ENCODE measurements around the gene AP3B1. TPM values are rescaled to one million over a fixed set of nuclear protein-coding genes. Genes with fewer than 3 reads are reported as not detected.

Gene AP3B1
- total RNA-seq, 1 donor from 2014 or later = 40.9 TPM

DNA sequence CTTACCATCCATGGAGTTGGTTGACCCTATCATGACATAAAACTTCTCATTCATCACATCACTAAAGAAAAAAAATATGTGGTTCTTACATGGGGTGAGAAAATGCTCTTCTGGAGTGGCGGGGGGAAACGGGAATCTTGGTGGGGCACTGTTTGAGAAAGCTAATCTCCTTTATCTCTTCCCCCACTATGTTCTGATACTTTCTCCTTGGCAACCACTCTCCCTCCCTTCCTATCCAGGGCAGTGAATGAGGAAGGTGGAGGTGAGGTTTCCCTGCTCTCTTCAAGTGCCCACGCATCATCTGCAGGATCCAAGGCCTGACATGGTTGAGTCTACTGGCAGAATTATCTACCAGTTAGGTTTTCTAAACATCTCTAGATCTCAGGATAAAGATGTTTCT, 297.6 kb downstream of the AP3B1 start:
- Mint-ChIP-seq H3K36me3 (ENCODE audit: low read depth) (peaks cover 6% of the 10 kb centered on the region), H3K9me3 (no peaks in the 10 kb centered on the region), H3K27me3 (ENCODE audit: insufficient read depth) (no peaks in the 10 kb centered on the region), H3K4me3 (no peak overlapping the region), H3K27ac (no peak overlapping the region), H3K4me1 (ENCODE audit: low read depth) (no peaks in the 10 kb centered on the region)
- intact Hi-C loops (cut with micrococcal nuclease) = no loop called here
- no peak for DNase-seq (ENCODE audit: low spot score)

- H3K36me3 Mint-ChIP-seq (ENCODE audit: low read depth) = peaks cover 6% of the 10 kb centered on the region
- intact Hi-C loops (cut with micrococcal nuclease) = no loop called here
- no peaks in the 10 kb centered on the region for H3K4me1 Mint-ChIP-seq (ENCODE audit: low read depth)
- no peak overlapping the region for H3K27ac Mint-ChIP-seq
- no peaks in the 10 kb centered on the region for H3K27me3 Mint-ChIP-seq (ENCODE audit: insufficient read depth)
- DNase-seq (ENCODE audit: low spot score) = no peak
- no peak overlapping the region for H3K4me3 Mint-ChIP-seq
- no peaks in the 10 kb centered on the region for H3K9me3 Mint-ChIP-seq
Observed at GRCh38 chr5:77995793-77996409, 298.6 kb downstream of the AP3B1 start.

DNA sequence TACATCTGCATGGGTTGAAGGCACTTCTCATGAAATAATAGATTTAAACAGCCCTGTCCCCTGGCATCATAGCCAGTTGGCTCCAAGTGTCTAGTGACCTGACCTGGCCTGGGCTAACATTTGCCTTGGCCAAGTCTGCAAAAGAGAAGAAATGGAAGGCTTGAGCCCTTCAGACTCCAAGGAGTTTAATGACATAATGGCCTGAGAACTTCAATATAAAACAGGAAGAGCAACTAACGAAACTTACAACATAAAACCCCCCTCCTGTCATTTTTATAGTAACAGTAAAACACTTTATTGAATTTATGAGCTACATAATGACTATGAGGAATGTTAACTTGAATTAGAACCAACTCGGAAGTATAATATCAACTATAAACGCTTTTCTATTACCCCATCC, 299.6 kb downstream of the AP3B1 start:
- intact Hi-C loops (cut with micrococcal nuclease) = no loop called here
- no peaks in the 10 kb centered on the region for H3K4me1 Mint-ChIP-seq (ENCODE audit: low read depth)
- H3K4me3 Mint-ChIP-seq = no peak overlapping the region
- no peaks in the 10 kb centered on the region for H3K27me3 Mint-ChIP-seq (ENCODE audit: insufficient read depth)
- H3K9me3 Mint-ChIP-seq = no peaks in the 10 kb centered on the region
- no peak overlapping the region for H3K27ac Mint-ChIP-seq
- H3K36me3 Mint-ChIP-seq (ENCODE audit: low read depth) = peaks cover 4% of the 10 kb centered on the region
- DNase-seq (ENCODE audit: low spot score) = no peak

GRCh38 chr5:77993855-77994318, 300.6 kb downstream of the AP3B1 start:
- Mint-ChIP-seq H3K4me3 (no peak overlapping the region), H3K27me3 (ENCODE audit: insufficient read depth) (no peaks in the 10 kb centered on the region), H3K36me3 (ENCODE audit: low read depth) (peaks cover 2% of the 10 kb centered on the region), H3K4me1 (ENCODE audit: low read depth) (no peaks in the 10 kb centered on the region), H3K27ac (no peak overlapping the region), H3K9me3 (no peaks in the 10 kb centered on the region)
- intact Hi-C loops (cut with micrococcal nuclease) = no loop called here
- DNase-seq (ENCODE audit: low spot score) = no peak

DNA sequence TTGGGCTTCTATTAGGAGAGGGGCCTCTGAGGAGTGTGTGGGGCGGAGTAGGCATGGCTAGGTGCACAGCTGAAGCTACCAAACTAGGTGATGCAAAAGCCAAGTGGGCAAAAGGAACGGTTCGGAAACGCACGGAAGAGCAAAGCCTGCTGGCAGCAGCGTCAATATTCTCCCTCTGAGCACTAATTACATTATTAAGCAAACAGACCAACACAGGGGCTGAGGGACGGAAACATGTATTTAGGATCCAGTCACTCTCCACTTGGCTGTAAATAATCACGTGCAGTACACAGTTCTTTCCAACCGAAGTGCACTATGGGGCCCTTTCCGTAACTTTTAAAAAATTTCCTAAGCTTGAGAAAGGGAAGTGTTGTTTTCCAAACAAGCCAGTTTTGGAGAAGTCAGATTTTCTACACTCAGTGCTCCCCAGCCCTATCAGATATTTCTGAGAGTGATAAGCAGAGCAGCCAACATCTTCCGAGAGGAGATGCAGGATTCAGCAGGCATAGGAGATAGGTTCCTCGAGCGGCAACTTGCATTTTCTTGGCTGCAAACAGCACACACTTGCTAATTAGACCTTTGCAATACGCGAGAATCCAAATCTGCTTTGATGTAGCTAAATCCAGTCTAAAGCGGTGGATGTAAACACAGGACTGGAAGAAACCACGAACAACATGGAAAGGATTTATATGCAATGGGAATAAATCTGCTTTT, 301.2 kb downstream of the AP3B1 start:
- Mint-ChIP-seq H3K4me1 (ENCODE audit: low read depth) (no peaks in the 10 kb centered on the region), H3K9me3 (no peaks in the 10 kb centered on the region), H3K36me3 (ENCODE audit: low read depth) (peaks cover 2% of the 10 kb centered on the region), H3K27ac (no peak overlapping the region), H3K27me3 (ENCODE audit: insufficient read depth) (no peaks in the 10 kb centered on the region), H3K4me3 (no peak overlapping the region)
- no peak for DNase-seq (ENCODE audit: low spot score)
- intact Hi-C loops (cut with micrococcal nuclease) = no loop called here

DNA sequence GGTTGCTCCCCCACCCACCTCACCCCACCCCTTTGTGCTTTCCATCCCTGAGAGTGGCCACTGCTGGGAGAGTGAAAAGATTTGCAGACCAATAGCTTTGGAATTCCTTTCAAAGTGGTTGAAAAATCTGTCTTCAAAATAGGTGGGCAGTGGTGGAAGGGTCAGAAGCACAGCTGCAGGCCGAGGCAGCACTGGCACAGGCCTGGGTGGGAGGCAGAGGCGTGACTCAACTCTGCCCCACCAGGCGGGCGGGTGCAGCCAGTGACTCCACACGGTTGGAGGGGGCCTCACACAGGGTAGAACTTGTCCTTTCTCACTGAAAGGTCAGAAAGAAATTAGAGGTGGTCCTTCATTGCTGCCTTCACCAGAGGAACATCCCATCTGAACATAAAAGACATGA, 303.4 kb downstream of the AP3B1 start:
- Mint-ChIP-seq H3K4me3 (no peak overlapping the region), H3K27me3 (ENCODE audit: insufficient read depth) (peaks cover under 1% of the 10 kb centered on the region), H3K36me3 (ENCODE audit: low read depth) (no peaks in the 10 kb centered on the region), H3K27ac (no peak overlapping the region), H3K4me1 (ENCODE audit: low read depth) (no peaks in the 10 kb centered on the region), H3K9me3 (no peaks in the 10 kb centered on the region)
- intact Hi-C loops (cut with micrococcal nuclease) = no loop called here
- no peak for DNase-seq (ENCODE audit: low spot score)

GRCh38 chr5:77990020-77990419, 304.5 kb downstream of the AP3B1 start:
- intact Hi-C loops (cut with micrococcal nuclease) = no loop called here
- Mint-ChIP-seq H3K4me1 (ENCODE audit: low read depth) (no peaks in the 10 kb centered on the region), H3K27ac (no peak overlapping the region), H3K4me3 (no peak overlapping the region), H3K9me3 (no peaks in the 10 kb centered on the region), H3K36me3 (ENCODE audit: low read depth) (no peaks in the 10 kb centered on the region), H3K27me3 (ENCODE audit: insufficient read depth) (peaks cover 5% of the 10 kb centered on the region)
- no peak for DNase-seq (ENCODE audit: low spot score)

GRCh38 chr5:77987988-77988387, 306.5 kb downstream of the AP3B1 start:
- no peaks in the 10 kb centered on the region for H3K4me1 Mint-ChIP-seq (ENCODE audit: low read depth)
- DNase-seq (ENCODE audit: low spot score) = no peak
- no peaks in the 10 kb centered on the region for H3K36me3 Mint-ChIP-seq (ENCODE audit: low read depth)
- no peak overlapping the region for H3K4me3 Mint-ChIP-seq
- H3K9me3 Mint-ChIP-seq = no peaks in the 10 kb centered on the region
- intact Hi-C loops (cut with micrococcal nuclease) = no loop called here
- peaks cover 17% of the 10 kb centered on the region for H3K27me3 Mint-ChIP-seq (ENCODE audit: insufficient read depth)
- H3K27ac Mint-ChIP-seq = no peak overlapping the region

DNA sequence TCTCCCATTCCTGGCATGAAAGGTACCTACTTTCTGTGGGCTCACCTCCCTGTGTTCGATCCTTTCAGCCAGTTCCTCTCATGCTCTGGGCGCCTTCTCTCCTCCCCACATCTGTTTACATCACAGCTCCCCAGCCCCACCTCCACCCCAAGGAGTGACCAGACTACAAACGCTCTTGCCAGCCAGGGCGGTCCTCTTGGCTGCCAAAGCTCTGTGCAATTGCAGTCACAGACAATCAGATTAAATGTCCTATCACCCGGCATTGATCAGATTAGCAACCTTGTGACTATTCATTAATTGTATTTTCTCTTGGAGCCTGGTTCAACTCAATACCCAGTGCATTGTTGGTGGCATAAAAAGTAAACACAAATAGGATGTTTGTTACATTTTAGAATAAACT, 307.2 kb downstream of the AP3B1 start:
- intact Hi-C loops (cut with micrococcal nuclease) = no loop called here
- Mint-ChIP-seq H3K27me3 (ENCODE audit: insufficient read depth) (peaks cover 22% of the 10 kb centered on the region), H3K36me3 (ENCODE audit: low read depth) (no peaks in the 10 kb centered on the region), H3K4me3 (no peak overlapping the region), H3K27ac (no peak overlapping the region), H3K4me1 (ENCODE audit: low read depth) (no peaks in the 10 kb centered on the region), H3K9me3 (no peaks in the 10 kb centered on the region)
- no peak for DNase-seq (ENCODE audit: low spot score)

GRCh38 chr5:77986261-77986660, 308.2 kb downstream of the AP3B1 start:
- Mint-ChIP-seq H3K36me3 (ENCODE audit: low read depth) (no peaks in the 10 kb centered on the region), H3K4me1 (ENCODE audit: low read depth) (no peaks in the 10 kb centered on the region), H3K9me3 (no peaks in the 10 kb centered on the region), H3K4me3 (no peak overlapping the region), H3K27me3 (ENCODE audit: insufficient read depth) (peaks cover 22% of the 10 kb centered on the region), H3K27ac (no peak overlapping the region)
- DNase-seq (ENCODE audit: low spot score) = no peak
- intact Hi-C loops (cut with micrococcal nuclease) = no loop called here

DNA sequence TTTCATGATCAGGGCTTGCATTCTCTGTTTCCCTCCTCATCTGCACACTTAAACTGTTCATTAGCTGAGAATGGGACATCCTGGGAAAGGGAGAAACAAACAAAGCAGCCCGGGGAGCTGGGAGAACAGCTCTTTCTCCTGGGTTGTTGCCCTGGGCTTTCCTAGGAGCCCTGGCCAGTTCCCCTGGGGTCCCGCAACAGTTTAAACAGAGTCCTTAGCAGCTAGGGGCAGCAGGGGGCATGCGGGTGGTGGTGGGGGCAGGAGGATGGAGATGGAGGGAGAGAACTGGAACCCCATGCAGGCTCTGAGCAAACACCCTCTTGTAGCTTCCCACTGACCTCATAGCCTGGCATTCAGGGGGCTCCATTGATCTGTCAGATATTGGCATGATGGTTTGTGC, 309.3 kb downstream of the AP3B1 start:
- Mint-ChIP-seq H3K27me3 (ENCODE audit: insufficient read depth) (peaks cover 25% of the 10 kb centered on the region), H3K27ac (no peak overlapping the region), H3K4me1 (ENCODE audit: low read depth) (no peaks in the 10 kb centered on the region), H3K9me3 (no peaks in the 10 kb centered on the region), H3K36me3 (ENCODE audit: low read depth) (no peaks in the 10 kb centered on the region), H3K4me3 (no peak overlapping the region)
- DNase-seq (ENCODE audit: low spot score) = no peak
- intact Hi-C loops (cut with micrococcal nuclease) = no loop called here

DNA sequence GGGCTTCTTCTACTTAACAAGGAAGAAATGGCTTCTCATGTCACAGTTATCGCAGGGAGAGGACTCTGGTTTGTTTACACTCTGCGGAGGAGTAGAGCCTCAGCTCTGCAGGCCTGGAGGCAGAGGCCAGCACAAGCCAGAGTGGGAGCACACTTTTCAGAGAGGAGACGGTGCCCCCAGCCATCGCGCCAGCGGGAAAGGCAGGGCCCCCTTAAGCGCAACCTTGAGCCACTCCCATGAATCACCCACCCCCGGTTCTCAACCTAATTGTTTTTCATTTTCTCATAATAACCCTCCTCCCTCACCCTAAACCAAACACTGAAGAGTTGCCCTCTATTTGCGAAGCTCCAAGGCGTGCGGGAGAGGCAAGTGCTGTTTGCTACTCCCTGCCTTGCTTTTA, 309.9 kb downstream of the AP3B1 start:
- intact Hi-C loops (cut with micrococcal nuclease) = no loop called here
- no peaks in the 10 kb centered on the region for H3K9me3 Mint-ChIP-seq
- DNase-seq (ENCODE audit: low spot score) = no peak
- no peak overlapping the region for H3K4me3 Mint-ChIP-seq
- H3K4me1 Mint-ChIP-seq (ENCODE audit: low read depth) = no peaks in the 10 kb centered on the region
- no peaks in the 10 kb centered on the region for H3K36me3 Mint-ChIP-seq (ENCODE audit: low read depth)
- no peak overlapping the region for H3K27ac Mint-ChIP-seq
- peaks cover 25% of the 10 kb centered on the region for H3K27me3 Mint-ChIP-seq (ENCODE audit: insufficient read depth)

DNA sequence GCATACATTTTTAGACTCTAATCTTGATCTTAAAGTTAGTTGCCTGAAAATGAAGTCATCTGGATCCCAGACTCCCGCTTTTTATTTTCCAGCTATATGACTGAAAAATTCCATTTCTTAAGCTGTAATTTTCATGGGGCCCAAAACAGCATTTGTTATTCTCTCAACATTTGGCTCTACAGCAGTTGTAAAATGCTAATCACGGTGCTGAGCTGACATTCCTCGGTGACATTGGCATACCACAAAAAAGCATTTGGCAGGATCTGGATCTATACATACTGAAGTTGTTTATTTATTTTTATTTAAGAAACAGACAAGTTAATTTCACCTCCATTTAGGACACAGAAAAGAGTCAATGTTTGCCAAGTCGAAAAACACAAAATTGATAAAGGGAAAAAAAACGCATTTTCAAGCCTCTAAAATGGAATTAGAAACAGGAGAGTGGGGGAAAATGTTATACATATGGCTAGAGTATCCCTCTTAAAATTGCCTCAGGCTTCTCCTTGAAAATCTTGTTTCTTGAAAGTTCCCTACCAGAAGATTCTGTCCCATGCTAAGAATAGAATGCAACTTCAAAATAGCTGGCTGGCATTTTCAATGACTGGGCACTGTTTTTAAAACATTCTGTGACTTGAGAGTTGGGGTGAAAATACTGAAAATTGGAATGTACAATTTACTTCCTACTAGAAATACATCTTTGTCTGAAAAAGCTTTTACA, 310.9 kb downstream of the AP3B1 start:
- Mint-ChIP-seq H3K4me1 (ENCODE audit: low read depth) (no peaks in the 10 kb centered on the region), H3K4me3 (no peak overlapping the region), H3K36me3 (ENCODE audit: low read depth) (no peaks in the 10 kb centered on the region), H3K27me3 (ENCODE audit: insufficient read depth) (peaks cover 25% of the 10 kb centered on the region), H3K27ac (no peak overlapping the region), H3K9me3 (no peaks in the 10 kb centered on the region)
- intact Hi-C loops (cut with micrococcal nuclease) = no loop called here
- no peak for DNase-seq (ENCODE audit: low spot score)

All from activated T-helper 1 cell treated with anti-CD3 and anti-CD28 coated beads, Interleukin-12 subunit alpha, Interleukin-12 subunit beta, Interleukin-2, Interleukin-4 antibody, amounts not matched to agents 30 ng/mL and 10 ng/mL and 1 ng/mL, durations not matched to agents 14 hours and 24 hours and 36 hours (primary cell).